ENCODE results near the gene DAAM2.

- TF ChIP-seq CTCF (IDR thresholded peaks at IDR 0.05) (no peak), POLR2A (IDR thresholded peaks at IDR 0.05) (no peak), POLR2AphosphoS5 (IDR thresholded peaks at IDR 0.05) (no peak)
These were observed 49.7 kb downstream of the DAAM2 start for GRCh38 chr6:39841923-39842322.

All from stomach (tissue), 4 donors.